RCC 7860 (cell line): ENCODE results near the gene CAND2.

Experiments used
- DNase-seq: peaks from one replicate; pipeline ENCODE4 v3.0.0-alpha.2; 2015; ENCODE audit warnings: low spot score
- FAIRE-seq: peaks from 2 replicates; lab custom pipeline; 2012; peaks lifted over from hg19 to GRCh38; lab: Jason Lieb, UNC

The CAND2 gene

DNA sequence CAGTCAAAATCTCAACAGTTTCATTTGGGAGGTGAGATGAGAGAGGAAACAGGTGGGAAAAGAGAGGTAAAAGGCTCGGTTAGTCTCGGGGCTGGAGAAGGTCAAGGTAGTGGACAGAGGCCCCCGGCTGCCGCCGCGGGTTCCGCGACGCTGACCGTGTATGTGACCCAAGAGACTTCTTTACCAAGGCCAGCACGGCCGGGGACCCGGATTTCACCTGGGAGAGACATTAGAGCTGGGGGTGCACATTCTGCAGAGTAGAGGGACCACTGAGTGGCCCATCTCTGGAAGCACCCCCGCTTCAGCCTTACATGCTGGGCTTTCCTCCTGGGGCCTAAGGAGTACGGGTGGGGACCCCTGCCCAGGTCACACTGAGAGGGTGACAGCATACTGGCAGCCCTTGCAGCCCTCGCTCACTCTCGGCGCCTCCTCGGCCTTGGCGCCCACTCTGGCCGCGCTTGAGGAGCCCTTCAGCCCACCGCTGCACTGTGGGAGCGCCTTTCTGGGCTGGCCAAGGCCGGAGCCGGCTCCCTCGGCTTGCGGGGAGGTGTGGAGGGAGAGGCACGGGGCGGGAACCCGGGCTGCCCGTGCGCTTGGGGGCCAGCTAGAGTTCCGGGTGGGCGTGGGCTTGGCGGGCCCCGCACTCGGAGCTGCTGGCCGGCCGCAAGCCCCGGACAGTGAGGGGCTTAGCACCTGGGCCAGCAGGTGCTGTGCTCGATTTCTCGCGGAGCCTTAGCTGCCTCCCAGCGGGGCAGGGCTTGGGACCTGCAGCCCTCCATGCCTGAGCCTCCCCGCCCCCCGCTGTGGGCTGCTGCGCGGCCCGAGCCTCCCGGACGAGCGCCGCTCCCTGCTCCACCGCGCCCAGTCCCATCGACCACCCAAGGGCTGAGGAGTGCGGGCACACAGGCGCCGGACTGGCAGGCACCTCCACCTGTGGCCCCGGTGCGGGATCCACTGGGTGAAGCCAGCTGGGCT is 86.1 kb downstream of the CAND2 start:
- DNase-seq = no peak
- no peak for FAIRE-seq

DNA sequence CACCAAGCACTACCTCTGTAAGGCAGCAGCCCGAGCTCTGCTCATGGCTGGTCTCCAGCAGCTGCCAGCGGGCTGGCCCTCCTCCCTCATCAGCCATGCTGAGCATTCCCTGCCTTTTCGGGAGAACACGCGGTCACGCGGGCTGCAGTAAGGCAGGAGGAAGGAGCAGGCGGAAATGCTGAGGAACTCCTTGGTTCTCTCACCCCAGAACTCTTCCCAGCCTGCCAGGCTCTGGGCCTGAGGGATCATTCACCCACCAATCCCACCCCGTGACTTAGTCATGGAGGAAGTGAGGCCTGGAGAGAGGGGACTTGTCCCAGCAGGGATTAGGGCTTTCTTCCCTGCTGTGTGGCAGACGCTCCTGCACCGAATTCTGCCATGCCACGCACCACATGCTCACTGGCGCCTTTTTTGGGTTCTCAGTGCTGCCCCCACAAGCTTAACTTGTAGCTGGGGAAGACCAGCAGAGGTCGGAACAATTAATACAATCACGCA is 87.8 kb downstream of the CAND2 start:
- DNase-seq (no peak), FAIRE-seq (no peak)
